ENCODE measurements around the gene KIF4A. TPM values are rescaled to one million over a fixed set of nuclear protein-coding genes. Genes with fewer than 3 reads are reported as not detected.

The KIF4A gene
- total and polyA plus RNA-seq, 2 of the 4 experiments (the other 2 are of a cell fraction) = 10.0 to 19.0 TPM

DNA sequence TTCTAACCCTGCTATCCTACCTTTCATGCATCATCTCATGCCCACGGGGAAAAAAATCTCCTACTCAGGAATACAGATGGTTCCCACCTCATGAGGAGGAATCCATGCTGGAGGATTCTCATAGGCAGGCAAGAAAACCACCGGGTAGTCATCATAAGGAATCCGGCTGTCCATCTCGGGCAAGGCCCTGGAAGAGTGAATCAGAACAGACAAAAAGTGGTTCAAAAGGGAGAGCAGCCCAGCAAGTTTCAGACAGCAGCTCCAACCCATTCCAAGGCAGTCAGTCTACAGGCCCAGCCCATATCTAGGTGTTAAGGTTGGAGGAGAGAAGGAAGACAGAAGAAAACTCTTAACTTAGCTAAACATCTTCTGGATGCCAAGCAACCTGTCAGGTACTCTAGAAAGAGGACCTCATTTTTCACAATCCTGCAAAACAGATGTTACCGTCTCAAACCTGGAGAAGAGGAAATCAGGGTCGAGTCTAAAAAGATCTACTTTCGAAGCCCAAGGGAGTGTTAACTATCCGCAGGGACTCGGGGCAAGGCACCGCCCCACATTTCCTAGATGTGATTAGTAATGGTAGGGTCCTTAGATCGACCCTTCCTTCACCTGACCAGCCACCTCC, 624 bp upstream of the KIF4A start:
- no CpG with 5 or more reads among the region's 11 CpGs for WGBS, 2 experiments (ENCODE audit: extremely low coverage in 2 of 2, insufficient read length in 1 of 2)
- Histone ChIP-seq H3K23ac (ENCODE audit: low read depth, low read length) (peak overlapping the region; percentile 12; the same call in 1 of the 2 replicates), H3K9me1 (ENCODE audit: insufficient read depth, low read length) (no peaks in the 10 kb centered on the region), H3K4me2 (ENCODE audit: low read depth, low read length) (peak overlapping the region; percentile 90), H2BK120ac (ENCODE audit: low read depth, low read length) (no peak overlapping the region), H4K8ac (ENCODE audit: low read depth in 2 of 2, low read length in 2 of 2) (peak overlapping the region; percentile 66 to 84; a peak in 3 of 4 replicates), H3K56ac (ENCODE audit: extremely low read depth, insufficient read depth, low read length) (peak overlapping the region; percentile 70), H3K4me1 (ENCODE audit: control insufficient read depth, insufficient read depth, low read length) (peaks cover 2% of the 10 kb centered on the region; the same call in 1 of the 2 replicates), H2BK5ac (ENCODE audit: low read depth, low read length, poor library complexity, severe bottlenecking) (peak overlapping the region; percentile 23), H3K36me3 (ENCODE audit: control insufficient read depth, insufficient read depth, low read length) (no peaks in the 10 kb centered on the region; the same call in 1 of the 2 replicates), H3K9ac (ENCODE audit: low read depth, low read length) (peak overlapping the region; percentile 51), H4K91ac (ENCODE audit: insufficient read depth, low read depth, low read length) (peak overlapping the region; percentile 43), H2BK15ac (ENCODE audit: low read depth, low read length) (0 out of 3 replicates have a peak overlapping the region, but pooled peaks have one; percentile 18), H2AFZ (replicated peaks; ENCODE audit: low read length, poor library complexity) (peak overlapping the region; percentile 90), H3K27me3 (ENCODE audit: control insufficient read depth, insufficient read depth, low read length) (no peaks in the 10 kb centered on the region; the same call in 1 of the 2 replicates), H3K79me1 (ENCODE audit: low read depth in 1 of 2, low read length in 2 of 2) (peaks cover 6 to 15% of the 10 kb centered on the region in 2 experiments), H2AK5ac (ENCODE audit: low read depth, low read length) (0 out of 2 replicates have a peak overlapping the region, but pooled peaks have one; percentile 13), H3K14ac (replicated peaks; ENCODE audit: low read depth, low read length) (0 out of 2 replicates have a peak overlapping the region, but pooled peaks have one; percentile 90), H2BK20ac (ENCODE audit: low read depth, low read length) (no peak overlapping the region), H4K20me1 (ENCODE audit: insufficient read depth, low read length) (no peaks in the 10 kb centered on the region), H3K18ac (ENCODE audit: low read depth, low read length) (no peak overlapping the region), H3K27ac (ENCODE audit: insufficient read depth, low read length) (peak overlapping the region; percentile 58), H2AK9ac (replicated peaks; ENCODE audit: low read depth, low read length, poor library complexity) (peak overlapping the region; percentile 48), H3K9me3 (ENCODE audit: control insufficient read depth, insufficient read depth, low read length) (no peaks in the 10 kb centered on the region), H3K4ac (ENCODE audit: low read depth, low read length) (peak overlapping the region; percentile 61), H4K5ac (ENCODE audit: low read depth, low read length) (peak overlapping the region; percentile 60; the same call in 1 of the 2 replicates), H3K4me3 (ENCODE audit: insufficient read depth, low read depth, low read length) (peak overlapping the region; percentile 56)
- ATAC-seq (ENCODE audit: low read depth) = no peak
- DNase-seq = peak; percentile 2
- intact Hi-C loops (cut with micrococcal nuclease) = loop anchor here (1.0 kb wide), 1 partner anchor 121 kb away; no protein-coding TSS in a partner anchor
- TF ChIP-seq MAFK (IDR thresholded peaks at IDR 0.05; ENCODE audit: low read depth, low read length) (no peak), MAZ (IDR thresholded peaks at IDR 0.05; ENCODE audit: borderline replicate concordance, low read depth, low read length) (no peak), POLR2A (IDR thresholded peaks at IDR 0.05; ENCODE audit: low read depth, low read length) (no peak), MXI1 (IDR thresholded peaks at IDR 0.05; ENCODE audit: borderline replicate concordance, low read depth, low read length) (no peak), NFE2L2 (IDR thresholded peaks at IDR 0.05; ENCODE audit: low read depth, low read length) (no peak), SMC3 (IDR thresholded peaks at IDR 0.05; ENCODE audit: low read depth, low read length) (no peak)
- in situ Hi-C loops (cut with MboI; ENCODE audit: low sequenced_read_pairs) = no loop called here
- ChIA-PET POLR2A (ENCODE audit: unreplicated experiment) (no interaction called here), CTCF (no interaction called here)
- BruUV-seq (replicated peaks) = no TSS peak
- dilution Hi-C loops (cut with HindIII; ENCODE audit: low sequenced_read_pairs, unreplicated experiment) = no loop called here
